Ectodermal cell (in vitro differentiated cells): ENCODE results near the gene SPOCK2.
"Not testable (repeated sequence)": the region's sequence is repeated elsewhere in the genome, so short reads cannot be mapped to it uniquely, and the experiment has no call there.

Experiments used
- H3K27ac ChIP-seq: 2 replicates; pipeline ENCODE4 v1.7.0; 2013; ENCODE audit warnings: mild to moderate bottlenecking, low read depth, low read length; ENCODE audit not compliant: insufficient read depth, poor library complexity, severe bottlenecking
- H3K27me3 ChIP-seq: 2 replicates; pipeline ENCODE4 v1.7.0; 2013; ENCODE audit warnings: mild to moderate bottlenecking, low read length; ENCODE audit not compliant: insufficient read depth, control insufficient read depth, poor library complexity, severe bottlenecking
- H3K36me3 ChIP-seq: one replicate; pipeline ENCODE4 v1.7.0; 2013; ENCODE audit warnings: low read length; ENCODE audit not compliant: control insufficient read depth, insufficient read depth
- H3K4me1 ChIP-seq: one replicate; pipeline ENCODE4 v1.7.0; 2013; ENCODE audit warnings: low read length; ENCODE audit not compliant: control insufficient read depth, insufficient read depth
- H3K4me3 ChIP-seq: 2 replicates; pipeline ENCODE4 v1.7.0; 2013; ENCODE audit warnings: low read depth, low read length, control low read depth; ENCODE audit not compliant: insufficient read depth
- H3K9me3 ChIP-seq: 2 replicates; pipeline ENCODE4 v1.7.0; 2013; ENCODE audit warnings: mild to moderate bottlenecking, low read length, moderate library complexity; ENCODE audit not compliant: control insufficient read depth
- WGBS, 2 experiments: methylation state at CpG; one replicate each; pipeline ENCODE4 v1.1.7; 2013; ENCODE audit warnings: missing lambda C conversion rate in 2 of 2; 5-methylcytosine and 5-hydroxymethylcytosine counted together

The SPOCK2 gene

GRCh38 chr10:72108004-72108370 is 19.6 kb upstream of the SPOCK2 start:
- H3K27ac ChIP-seq, H3K4me1 ChIP-seq, H3K27me3 ChIP-seq, H3K4me3 ChIP-seq, H3K36me3 ChIP-seq, H3K9me3 ChIP-seq: not testable (repeated sequence)
- WGBS, 2 experiments: 82 to 98% methylated on average over 3 of the region's 3 CpGs

- WGBS, 2 experiments: 80 to 92% methylated on average over 2 to 3 of the region's 3 CpGs
- Histone ChIP-seq H3K36me3 (no peaks in the 10 kb centered on the region), H3K4me1 (no peaks in the 10 kb centered on the region), H3K27ac (no peak overlapping the region), H3K27me3 (no peaks in the 10 kb centered on the region), H3K9me3 (no peaks in the 10 kb centered on the region), H3K4me3 (no peak overlapping the region)
These were observed 19.1 kb upstream of the SPOCK2 start for GRCh38 chr10:72107325-72108003.

- no peak overlapping the region for H3K27ac ChIP-seq
- H3K36me3 ChIP-seq: no peaks in the 10 kb centered on the region
- 94 to 100% methylated on average over 2 of the region's 2 CpGs for WGBS, 2 experiments
- H3K9me3 ChIP-seq: no peaks in the 10 kb centered on the region
- no peak overlapping the region for H3K4me3 ChIP-seq
- H3K4me1 ChIP-seq: no peaks in the 10 kb centered on the region
- no peaks in the 10 kb centered on the region for H3K27me3 ChIP-seq
These were observed 18.5 kb upstream of the SPOCK2 start for GRCh38 chr10:72106896-72107295.

- WGBS, 2 experiments: 100% methylated on average over 1 of the region's 2 CpGs; no CpG with 5 or more reads in 1 of the 2 experiments
- Histone ChIP-seq H3K36me3 (no peaks in the 10 kb centered on the region), H3K9me3 (no peaks in the 10 kb centered on the region), H3K4me1 (no peaks in the 10 kb centered on the region), H3K4me3 (no peak overlapping the region), H3K27me3 (no peaks in the 10 kb centered on the region), H3K27ac (no peak overlapping the region)
These were observed 18.0 kb upstream of the SPOCK2 start for GRCh38 chr10:72106154-72106849.

- no peaks in the 10 kb centered on the region for H3K9me3 ChIP-seq
- H3K27me3 ChIP-seq: no peaks in the 10 kb centered on the region
- H3K36me3 ChIP-seq: no peaks in the 10 kb centered on the region
- H3K4me3 ChIP-seq: no peak overlapping the region
- 85 to 89% methylated on average over 5 of the region's 5 CpGs for WGBS, 2 experiments
- no peaks in the 10 kb centered on the region for H3K4me1 ChIP-seq
- no peak overlapping the region for H3K27ac ChIP-seq
These were observed 17.4 kb upstream of the SPOCK2 start for GRCh38 chr10:72105710-72106109.

- no peaks in the 10 kb centered on the region for H3K4me1 ChIP-seq
- no peaks in the 10 kb centered on the region for H3K36me3 ChIP-seq
- H3K27ac ChIP-seq: no peak overlapping the region
- H3K4me3 ChIP-seq: no peak overlapping the region
- H3K27me3 ChIP-seq: no peaks in the 10 kb centered on the region
- 94 to 95% methylated on average over 9 of the region's 9 CpGs for WGBS, 2 experiments
- H3K9me3 ChIP-seq: no peaks in the 10 kb centered on the region
These were observed 16.7 kb upstream of the SPOCK2 start for GRCh38 chr10:72105098-72105475.

GRCh38 chr10:72104472-72105097 is 16.2 kb upstream of the SPOCK2 start:
- Histone ChIP-seq H3K4me3 (no peak overlapping the region), H3K4me1 (no peaks in the 10 kb centered on the region), H3K27me3 (no peaks in the 10 kb centered on the region), H3K27ac (no peak overlapping the region), H3K9me3 (no peaks in the 10 kb centered on the region), H3K36me3 (no peaks in the 10 kb centered on the region)
- WGBS, 2 experiments: 92 to 96% methylated on average over 6 to 8 of the region's 8 CpGs

GRCh38 chr10:72099600-72099921 is 11.2 kb upstream of the SPOCK2 start:
- peaks cover 9% of the 10 kb centered on the region for H3K4me1 ChIP-seq
- H3K4me3 ChIP-seq: no peak overlapping the region
- no peaks in the 10 kb centered on the region for H3K36me3 ChIP-seq
- no peaks in the 10 kb centered on the region for H3K27me3 ChIP-seq
- H3K27ac ChIP-seq: no peak overlapping the region
- WGBS, 2 experiments: 92 to 97% methylated on average over 10 of the region's 10 CpGs
- no peaks in the 10 kb centered on the region for H3K9me3 ChIP-seq

- Histone ChIP-seq H3K27ac (no peak overlapping the region), H3K36me3 (no peaks in the 10 kb centered on the region), H3K4me1 (peaks cover 9% of the 10 kb centered on the region), H3K27me3 (no peaks in the 10 kb centered on the region), H3K4me3 (no peak overlapping the region), H3K9me3 (no peaks in the 10 kb centered on the region)
- WGBS, 2 experiments: 88 to 93% methylated on average over 6 of the region's 6 CpGs
These were observed 10.7 kb upstream of the SPOCK2 start for GRCh38 chr10:72098836-72099599.

- H3K36me3 ChIP-seq: no peaks in the 10 kb centered on the region
- no peaks in the 10 kb centered on the region for H3K27me3 ChIP-seq
- no peak overlapping the region for H3K27ac ChIP-seq
- 90 to 92% methylated on average over 3 of the region's 3 CpGs for WGBS, 2 experiments
- H3K9me3 ChIP-seq: no peaks in the 10 kb centered on the region
- H3K4me1 ChIP-seq: peaks cover 9% of the 10 kb centered on the region
- no peak overlapping the region for H3K4me3 ChIP-seq
These were observed 10.0 kb upstream of the SPOCK2 start for GRCh38 chr10:72098301-72098835.
